ENCODE measurements around the gene PLPPR2.
"Not testable (repeated sequence)": the region's sequence is repeated elsewhere in the genome, so short reads cannot be mapped to it uniquely, and the experiment has no call there.

Gene PLPPR2

DNA sequence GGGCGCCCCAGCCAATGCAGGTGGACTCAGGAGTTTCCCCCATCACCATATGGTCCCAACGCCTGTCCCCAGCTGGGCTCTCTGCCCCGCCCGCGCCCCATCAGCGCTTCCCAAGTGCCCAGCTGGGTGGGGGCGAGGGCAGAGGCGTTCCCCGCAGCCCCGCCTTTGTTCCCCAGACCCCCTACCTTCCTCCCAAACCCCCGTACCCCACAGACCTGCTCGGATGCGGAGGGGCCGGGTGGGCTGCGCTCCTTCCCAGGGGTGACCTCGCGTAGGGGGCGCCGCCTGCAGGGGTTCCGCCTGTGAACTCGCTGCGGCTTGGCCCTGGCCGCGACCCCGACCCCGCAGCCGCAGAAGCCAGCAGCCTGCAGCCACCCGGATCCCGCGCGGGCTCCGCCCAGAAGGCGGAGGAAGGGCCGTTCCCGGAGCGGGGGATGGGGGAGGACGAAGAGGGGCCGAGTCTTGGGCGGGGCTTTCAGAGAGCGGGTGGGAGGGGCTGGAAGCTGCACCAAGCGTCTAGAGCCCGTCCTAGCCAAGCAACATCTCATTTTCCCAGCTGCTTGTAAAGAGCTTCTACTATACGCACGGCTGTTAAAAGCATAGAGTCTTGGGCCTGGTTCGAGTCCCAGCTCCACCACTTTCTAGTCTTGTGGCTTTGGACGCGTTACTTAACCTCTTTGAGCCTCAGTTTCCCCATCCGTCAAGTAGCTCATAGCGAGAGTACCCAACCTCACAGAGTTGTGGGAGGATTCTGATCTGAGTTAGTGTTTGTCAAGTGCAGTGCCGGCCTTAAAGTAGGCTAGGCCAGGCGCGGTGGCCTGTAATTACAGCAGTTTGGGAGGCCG is 15.8 kb upstream of the PLPPR2 start, which contains the start of gene RAB3D:
Gene RAB3D, minus strand, starts transcription at position 404 of the 845 bp plus-strand sequence. CDS start 2,258 bp downstream, outside the sequence.
- DNase-seq (ENCODE audit: low read depth in 2 of 2): peak; percentile 50 to 58

DNA sequence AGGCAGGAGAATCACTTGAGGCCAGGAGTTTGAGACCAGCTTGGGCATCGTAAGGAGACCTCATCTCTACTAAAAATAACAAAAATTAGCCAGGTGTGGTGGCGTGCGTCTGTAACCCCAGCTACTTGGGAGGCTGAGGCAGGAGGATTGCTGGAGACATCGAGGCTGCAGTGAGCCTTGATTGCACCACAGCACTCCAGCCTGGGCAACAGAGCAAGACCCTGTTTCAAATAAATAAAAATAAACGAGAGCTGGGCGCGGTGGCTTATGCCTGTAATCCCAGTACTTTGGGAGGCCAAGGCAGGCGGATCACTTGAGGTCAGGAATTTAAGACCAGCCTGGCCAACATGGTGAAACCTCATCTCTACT is 15.1 kb upstream of the PLPPR2 start:
- DNase-seq (ENCODE audit: low read depth in 2 of 2): not testable (repeated sequence)

GRCh38 chr19:11342429-11342828 is 12.8 kb upstream of the PLPPR2 start:
- no peak for DNase-seq (ENCODE audit: low read depth in 2 of 2)

DNA sequence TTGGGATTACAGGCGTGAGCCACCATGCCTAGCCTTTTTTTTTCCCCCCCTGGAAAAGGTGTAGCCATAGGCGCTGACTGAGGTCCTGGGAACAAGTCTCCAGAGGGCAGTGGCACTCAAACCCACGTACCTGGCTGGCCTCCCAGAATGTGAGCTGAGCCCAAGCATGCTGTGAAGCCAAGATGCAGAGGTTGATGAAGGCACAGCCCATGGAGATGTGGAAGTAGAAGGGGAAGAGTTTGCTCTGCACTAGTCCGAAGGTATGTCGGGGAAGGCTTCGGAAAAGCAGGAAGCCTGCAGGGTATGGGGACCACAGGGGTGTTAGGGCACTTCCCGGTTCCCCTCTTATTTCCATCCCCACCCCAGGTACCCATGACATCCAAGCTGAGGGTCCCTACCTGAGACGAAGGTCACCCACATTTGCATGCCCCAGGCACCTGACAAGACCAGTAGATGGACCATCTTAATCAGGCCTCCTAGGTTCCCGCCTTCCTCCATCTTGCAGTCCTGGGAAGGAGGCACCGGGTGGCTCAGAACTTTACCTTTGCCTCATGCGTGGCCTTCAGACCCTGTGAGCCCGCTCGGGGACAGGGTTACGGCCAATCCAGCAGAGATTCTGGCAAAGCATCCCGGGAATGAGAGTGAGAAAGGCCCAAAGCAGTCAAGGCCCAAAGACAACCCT is 10.0 kb upstream of the PLPPR2 start:
- DNase-seq (ENCODE audit: low read depth in 2 of 2): no peak

- peak; percentile 96 to 99 for DNase-seq (ENCODE audit: low read depth in 2 of 2)
These were observed 8.9 kb upstream of the PLPPR2 start, which contains the start of the genes CCDC159 and TMEM205 for GRCh38 chr19:11346104-11346940. CCDC159 (plus strand) TSS chr19:11346519; CDS start chr19:11346607, 88 bp downstream. TMEM205 (minus strand) TSS chr19:11346268; CDS start chr19:11345619, 649 bp downstream.

DNA sequence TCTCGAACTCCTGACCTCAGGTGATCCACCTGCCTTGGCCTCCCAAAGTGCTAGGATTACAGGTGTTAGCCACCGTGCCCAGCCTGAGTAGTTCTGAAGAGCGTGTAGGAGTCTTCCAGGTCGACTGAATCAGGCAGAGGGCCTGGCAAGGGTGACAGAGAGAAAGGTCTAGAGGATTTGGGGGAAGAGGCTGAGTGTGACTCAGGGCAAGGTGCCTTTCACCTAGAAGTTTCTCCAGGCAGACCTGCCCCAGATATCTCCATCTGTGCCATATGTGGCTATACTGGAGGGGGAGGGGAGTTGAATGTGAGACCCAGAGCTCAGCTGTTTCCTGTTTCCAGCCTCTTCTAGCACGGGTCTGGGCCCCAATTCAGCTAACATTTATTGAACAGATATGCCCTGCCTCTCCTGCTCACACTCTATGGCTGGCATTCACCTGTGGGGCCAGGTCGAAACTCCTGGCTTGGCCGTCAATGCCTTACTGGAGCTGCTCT is 7.6 kb upstream of the PLPPR2 start:
- no peak for DNase-seq (ENCODE audit: low read depth in 2 of 2)

DNA sequence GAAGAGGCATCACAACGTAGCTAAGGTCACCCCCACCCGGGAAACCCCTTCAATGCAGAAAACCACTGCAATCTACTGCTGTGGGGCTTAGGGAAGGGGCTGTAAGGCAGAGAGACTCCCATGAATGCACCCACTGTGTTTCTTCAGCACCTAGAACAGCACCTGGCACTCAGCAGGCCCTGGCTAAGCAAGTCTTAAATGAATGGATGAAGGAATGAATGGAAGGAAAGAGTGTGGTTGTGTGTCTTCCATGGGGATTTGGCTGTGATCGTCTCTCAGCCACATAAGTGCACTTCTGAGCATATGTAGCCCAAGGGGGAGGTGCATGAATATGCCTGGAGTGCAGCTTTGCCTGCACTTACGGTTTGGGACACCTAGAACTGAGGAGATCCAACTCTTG is 6.1 kb upstream of the PLPPR2 start:
- DNase-seq (ENCODE audit: low read depth in 2 of 2): no peak

- not testable (repeated sequence) for DNase-seq (ENCODE audit: low read depth in 2 of 2)
These were observed 1.1 kb upstream of the PLPPR2 start for GRCh38 chr19:11354102-11354501.

- no peak for DNase-seq (ENCODE audit: low read depth in 2 of 2)
These were observed 804 bp downstream of the PLPPR2 start for GRCh38 chr19:11356074-11356397.

- DNase-seq (ENCODE audit: low read depth in 2 of 2): no peak
These were observed 1.7 kb downstream of the PLPPR2 start for GRCh38 chr19:11356676-11357550.

GRCh38 chr19:11359421-11359820 is 4.2 kb downstream of the PLPPR2 start:
- no peak for DNase-seq (ENCODE audit: low read depth in 2 of 2)

- DNase-seq (ENCODE audit: low read depth in 2 of 2): no peak
These were observed 6.0 kb downstream of the PLPPR2 start for GRCh38 chr19:11361037-11361770.

- DNase-seq (ENCODE audit: low read depth in 2 of 2): no peak
These were observed 6.8 kb downstream of the PLPPR2 start for GRCh38 chr19:11361771-11362731.

- DNase-seq (ENCODE audit: low read depth in 2 of 2): no peak
These were observed 8.6 kb downstream of the PLPPR2 start for GRCh38 chr19:11363881-11364280.

DNA sequence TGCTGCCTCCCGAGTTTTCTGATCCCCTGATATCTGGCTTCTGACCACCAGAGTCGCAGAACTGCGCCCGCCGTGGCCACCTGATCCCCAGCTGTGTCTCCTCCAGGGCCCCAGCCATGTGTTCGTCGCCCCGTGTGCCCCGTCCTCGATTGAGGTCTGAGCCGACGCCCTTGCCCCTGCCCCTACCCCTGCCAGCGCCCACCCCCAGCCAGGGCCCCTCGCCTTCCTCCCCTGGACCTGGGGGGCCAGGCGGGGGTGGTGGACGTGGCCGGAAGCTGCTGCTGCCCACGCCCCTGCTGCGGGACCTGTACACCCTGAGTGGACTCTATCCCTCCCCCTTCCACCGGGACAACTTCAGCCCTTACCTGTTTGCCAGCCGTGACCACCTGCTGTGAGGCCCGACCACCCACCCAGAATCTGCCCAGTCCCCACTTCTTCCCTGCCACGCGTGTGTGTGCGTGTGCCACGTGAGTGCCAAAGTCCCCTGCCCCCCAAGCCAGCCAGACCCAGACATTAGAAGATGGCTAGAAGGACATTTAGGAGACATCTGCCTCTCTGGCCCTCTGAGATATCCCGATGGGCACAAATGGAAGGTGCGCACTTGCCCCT is 9.2 kb downstream of the PLPPR2 start:
- DNase-seq (ENCODE audit: low read depth in 2 of 2): no peak

GRCh38 chr19:11364935-11365334 is 9.7 kb downstream of the PLPPR2 start:
- no peak for DNase-seq (ENCODE audit: low read depth in 2 of 2)

DNA sequence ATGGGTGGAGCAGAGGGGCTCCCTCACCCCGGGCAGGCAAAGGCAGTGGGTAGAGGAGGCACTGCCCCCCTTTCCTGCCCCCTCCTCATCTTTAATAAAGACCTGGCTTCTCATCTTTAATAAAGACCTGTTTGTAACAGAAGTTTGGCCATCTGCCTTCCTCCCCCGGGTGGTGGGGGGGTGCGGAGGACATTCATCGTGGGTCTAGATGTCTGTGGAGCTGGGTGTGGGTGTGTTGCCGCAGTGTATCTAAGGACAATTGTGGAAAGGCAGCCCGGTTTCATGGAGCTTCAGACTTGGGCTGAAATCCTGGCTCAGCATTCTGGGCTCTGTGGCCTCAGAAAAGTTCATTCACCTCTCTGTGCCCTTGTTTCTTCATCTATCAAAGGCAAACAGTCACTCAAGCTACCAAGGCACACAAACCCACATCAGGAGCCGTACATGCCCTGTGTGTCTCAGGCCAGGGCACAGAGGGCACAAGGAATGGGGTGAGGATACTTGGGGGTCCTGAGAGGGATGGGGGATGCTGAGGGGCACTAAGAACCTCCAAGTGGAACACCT is 10.4 kb downstream of the PLPPR2 start:
- DNase-seq (ENCODE audit: low read depth in 2 of 2): no peak

DNA sequence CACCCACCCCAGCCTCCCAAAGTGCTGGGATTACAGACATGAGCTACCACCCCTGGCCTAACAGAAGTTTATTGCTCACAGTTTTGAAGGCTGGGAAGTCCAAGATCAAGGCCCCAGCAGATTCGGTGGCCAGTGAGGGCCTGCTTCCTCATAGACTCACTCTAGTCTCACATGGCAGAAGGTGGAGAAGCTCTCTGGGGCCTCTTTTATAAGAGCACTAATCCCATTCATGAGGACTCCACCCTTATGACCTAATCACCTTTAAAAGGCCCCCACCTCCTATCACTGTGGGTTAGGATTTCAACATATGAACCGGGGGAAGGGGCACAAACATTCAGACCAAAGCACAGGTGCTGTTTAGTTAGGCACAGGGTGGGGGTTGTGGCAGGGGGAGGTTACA is 12.3 kb downstream of the PLPPR2 start:
- DNase-seq (ENCODE audit: low read depth in 2 of 2): no peak

Data from stimulated activated CD8-positive, alpha-beta memory T cell treated with anti-CD3 and anti-CD28 coated beads, Interleukin-15, amount 100 ng/mL, for 4 hours (primary cell).